Neural crest cell (in vitro differentiated cells): ENCODE measurements around the gene PGM1. TPM values are rescaled to one million over a fixed set of nuclear protein-coding genes. Genes with fewer than 3 reads are reported as not detected.

Source experiments
- DNase-seq: peaks from one replicate; pipeline ENCODE4 v3.0.0; 2021; ENCODE audit warnings: low read depth, mixed read lengths, low spot score
- H3K27ac Mint-ChIP-seq: one replicate; pipeline ENCODE4 v1.8.0; 2021; ENCODE audit warnings: mild to moderate bottlenecking, mixed read lengths; ENCODE audit not compliant: unreplicated experiment
- H3K27me3 Mint-ChIP-seq: 2 replicates; pipeline ENCODE4 v1.8.0; 2021; ENCODE audit warnings: low read depth, mild to moderate bottlenecking, mixed read lengths
- H3K36me3 Mint-ChIP-seq: 2 replicates; pipeline ENCODE4 v1.8.0; 2021; ENCODE audit warnings: low read depth, mild to moderate bottlenecking, mixed read lengths
- H3K4me1 Mint-ChIP-seq: 2 replicates; pipeline ENCODE4 v1.8.0; 2021; ENCODE audit warnings: mixed read lengths
- H3K4me3 Mint-ChIP-seq: one replicate; pipeline ENCODE4 v1.8.0; 2021; ENCODE audit warnings: mild to moderate bottlenecking, mixed read lengths
- H3K9me3 Mint-ChIP-seq: 2 replicates; pipeline ENCODE4 v1.8.0; 2021; ENCODE audit warnings: mixed read lengths
- CTCF ChIP-seq: fragments of 200-600 bp; sonication (generic); conservative IDR thresholded peaks from 2 replicates; pipeline ENCODE4 v1.5.0; 2021; ENCODE audit warnings: antibody characterized with exemption, mild to moderate bottlenecking
- total RNA-seq: library from RNA; stranded (reverse); gene quantifications from 2 replicates; pipeline ENCODE4 v1.2.1, GENCODE V29; 2021

Gene PGM1
- total RNA-seq, 1 donor from 2014 or later = 35.3 TPM

DNA sequence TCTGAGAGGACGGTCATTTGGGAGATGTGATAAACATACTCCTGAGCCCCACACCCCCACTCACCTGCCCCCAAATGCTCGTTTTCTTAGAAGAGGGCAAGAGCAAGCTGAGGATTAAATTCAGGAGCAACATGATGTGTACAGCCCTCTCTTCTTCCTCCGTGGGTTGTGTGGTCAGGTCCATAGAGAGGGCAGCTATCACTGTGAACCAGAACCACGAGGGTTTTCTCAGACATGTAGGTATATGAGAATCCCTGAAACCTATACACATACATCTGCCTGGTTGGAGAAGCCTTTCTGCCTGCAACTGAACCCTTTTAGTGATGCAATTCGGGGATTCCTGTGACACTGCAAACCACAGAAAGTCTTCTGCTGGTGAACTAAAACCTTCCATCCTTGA is 38.9 kb downstream of the PGM1 start:
- H3K27me3 Mint-ChIP-seq = no peaks in the 10 kb centered on the region
- DNase-seq = no peak
- no peaks in the 10 kb centered on the region for H3K9me3 Mint-ChIP-seq
- peaks cover 23% of the 10 kb centered on the region for H3K36me3 Mint-ChIP-seq
- H3K27ac Mint-ChIP-seq = no peak overlapping the region
- peaks cover 4% of the 10 kb centered on the region for H3K4me1 Mint-ChIP-seq
- H3K4me3 Mint-ChIP-seq = no peak overlapping the region
- no peak for TF ChIP-seq CTCF

- H3K27me3 Mint-ChIP-seq = no peaks in the 10 kb centered on the region
- no peak for DNase-seq
Measured at GRCh38 chr1:63633281-63633680, 40.1 kb downstream of the PGM1 start.

DNA sequence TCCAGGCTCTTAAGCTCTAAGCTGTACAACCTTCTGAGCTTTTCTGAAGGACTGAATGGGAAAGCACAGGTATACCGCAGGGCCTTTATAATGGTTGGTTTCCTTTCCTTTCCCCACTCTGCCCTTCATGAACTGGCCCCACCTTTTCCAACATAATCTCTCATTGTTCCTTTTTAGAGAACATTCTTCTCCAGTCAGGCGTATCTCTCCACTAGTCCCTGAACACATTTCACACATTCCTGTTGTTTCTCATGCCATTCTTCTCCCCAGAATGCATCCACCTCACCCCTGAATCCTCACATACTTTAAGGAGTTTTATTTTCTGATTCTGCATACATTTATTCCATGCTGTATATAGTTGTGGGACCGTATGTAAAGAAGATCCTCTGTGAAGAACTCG is 41.3 kb downstream of the PGM1 start:
- Mint-ChIP-seq H3K4me1 (peaks cover 25% of the 10 kb centered on the region), H3K4me3 (no peak overlapping the region), H3K27me3 (no peaks in the 10 kb centered on the region), H3K27ac (no peak overlapping the region), H3K9me3 (no peaks in the 10 kb centered on the region), H3K36me3 (peaks cover 16% of the 10 kb centered on the region)
- no peak for DNase-seq
- no peak for TF ChIP-seq CTCF

More at GRCh38 chr1:63633281-63633680, 40.1 kb downstream of the PGM1 start:
- H3K4me1 Mint-ChIP-seq = peaks cover 13% of the 10 kb centered on the region
- no peak for TF ChIP-seq CTCF
- peaks cover 20% of the 10 kb centered on the region for H3K36me3 Mint-ChIP-seq
- H3K4me3 Mint-ChIP-seq = no peak overlapping the region
- H3K27ac Mint-ChIP-seq = no peak overlapping the region
- no peaks in the 10 kb centered on the region for H3K9me3 Mint-ChIP-seq

GRCh38 chr1:63635681-63636080 is 42.5 kb downstream of the PGM1 start:
- H3K27ac Mint-ChIP-seq = no peak overlapping the region
- H3K9me3 Mint-ChIP-seq = no peaks in the 10 kb centered on the region
- H3K36me3 Mint-ChIP-seq = peaks cover 16% of the 10 kb centered on the region
- peaks cover 27% of the 10 kb centered on the region for H3K4me1 Mint-ChIP-seq
- no peaks in the 10 kb centered on the region for H3K27me3 Mint-ChIP-seq
- H3K4me3 Mint-ChIP-seq = no peak overlapping the region
- DNase-seq = no peak
- no peak for TF ChIP-seq CTCF

DNA sequence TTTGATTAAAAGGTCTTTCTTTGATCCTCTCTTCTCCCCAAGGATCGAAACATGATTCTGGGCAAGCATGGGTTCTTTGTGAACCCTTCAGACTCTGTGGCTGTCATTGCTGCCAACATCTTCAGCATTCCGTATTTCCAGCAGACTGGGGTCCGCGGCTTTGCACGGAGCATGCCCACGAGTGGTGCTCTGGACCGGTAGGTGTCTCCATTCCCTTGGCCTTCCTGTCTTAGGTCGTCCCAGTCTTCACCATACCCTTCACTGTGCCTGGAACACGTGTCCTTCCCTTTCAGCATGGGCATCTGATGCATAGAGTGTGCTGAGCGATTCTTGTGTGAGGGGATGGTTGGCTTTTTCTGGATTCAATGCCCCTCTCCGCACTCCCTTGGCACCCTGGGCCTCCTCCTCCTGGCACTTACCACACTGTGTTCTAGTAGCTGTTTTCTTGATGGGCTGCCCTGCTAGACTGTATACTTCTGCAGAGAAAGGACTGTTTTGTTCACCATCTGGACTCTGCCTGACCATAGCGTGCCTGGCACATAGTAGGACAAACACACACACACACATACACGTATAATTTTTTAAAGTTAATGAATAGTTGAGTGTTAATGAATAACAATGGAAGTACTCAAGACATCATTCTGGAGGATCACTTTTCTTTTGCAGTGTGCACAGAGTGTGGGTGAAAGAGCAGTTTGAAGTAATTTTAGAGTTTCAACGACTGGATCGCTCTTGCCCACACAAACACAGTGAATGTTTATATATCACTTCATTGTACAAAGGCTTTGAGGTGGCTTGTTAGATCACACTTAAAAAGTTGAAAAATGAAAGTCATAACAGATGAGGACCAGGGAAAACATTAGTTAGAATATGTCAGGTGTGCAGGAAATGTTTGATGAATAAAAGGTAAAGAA is 43.2 kb downstream of the PGM1 start:
- no peak overlapping the region for H3K4me3 Mint-ChIP-seq
- peaks cover 16% of the 10 kb centered on the region for H3K36me3 Mint-ChIP-seq
- TF ChIP-seq CTCF = no peak
- H3K27ac Mint-ChIP-seq = peak overlapping the region; percentile 24
- H3K4me1 Mint-ChIP-seq = peaks cover 27% of the 10 kb centered on the region
- H3K27me3 Mint-ChIP-seq = no peaks in the 10 kb centered on the region
- no peaks in the 10 kb centered on the region for H3K9me3 Mint-ChIP-seq
- no peak for DNase-seq
